ENCODE results near the gene PRICKLE4.
"Not testable (repeated sequence)": the region's sequence is repeated elsewhere in the genome, so short reads cannot be mapped to it uniquely, and the experiment has no call there.

The PRICKLE4 gene

DNA sequence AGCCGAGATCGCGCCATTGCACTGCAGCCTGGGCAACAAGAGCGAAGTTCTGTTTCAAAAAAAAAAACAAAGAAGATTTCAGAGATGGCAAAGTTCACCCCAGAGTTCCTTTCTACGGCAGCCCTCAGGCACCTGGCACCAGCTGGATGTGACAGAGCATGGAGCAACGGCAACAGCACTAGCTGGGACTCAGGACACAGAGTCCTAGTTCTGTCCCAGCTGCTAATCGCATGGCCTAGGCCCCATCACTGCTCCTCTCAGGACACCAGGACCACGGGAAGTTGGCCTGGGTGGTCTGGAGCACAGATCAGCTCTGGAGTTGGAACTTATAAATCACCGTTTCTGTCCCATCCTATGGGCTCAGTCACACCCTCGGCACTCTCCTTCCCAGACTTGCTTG, 34.5 kb upstream of the PRICKLE4 start:
- no peak for DNase-seq

DNA sequence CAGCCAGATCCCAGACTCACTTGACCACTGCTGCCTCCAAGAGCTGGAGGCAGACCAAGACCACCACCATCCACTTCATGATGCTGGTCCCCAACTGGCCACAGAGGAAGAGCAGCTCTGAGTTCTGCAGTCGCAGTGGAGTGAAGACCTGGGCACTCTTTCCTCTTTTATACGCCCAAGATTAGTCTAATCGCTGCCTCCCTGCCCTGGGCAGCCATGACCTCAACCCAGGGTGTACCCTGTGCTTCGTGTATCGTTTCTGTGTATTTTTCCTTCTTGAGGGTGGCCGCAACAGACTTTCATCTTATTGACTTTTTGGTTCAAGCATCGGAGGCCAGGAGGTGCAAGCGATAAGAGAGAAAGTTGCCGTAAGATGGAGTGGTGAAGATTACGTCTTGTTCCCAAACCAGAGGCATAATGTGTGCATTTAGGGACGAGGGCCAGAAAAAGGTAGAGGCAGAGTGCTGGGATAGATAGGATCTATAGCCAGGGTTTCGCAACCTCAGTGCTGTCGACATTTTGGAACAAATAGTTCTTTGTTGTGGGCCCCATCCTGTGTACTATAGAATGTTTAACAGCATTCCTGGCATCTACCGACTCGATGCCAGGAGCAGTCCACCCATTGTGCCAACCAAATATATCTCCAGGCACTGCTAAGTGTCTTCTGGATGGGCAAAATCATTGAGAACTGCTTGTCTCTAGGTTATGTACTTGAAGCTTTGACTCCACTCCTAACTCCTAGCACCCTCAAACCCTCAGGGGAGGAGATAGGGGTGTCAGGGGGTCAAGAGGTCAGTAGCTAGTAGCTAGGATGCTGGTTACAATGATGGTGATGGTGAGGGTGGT, 33.1 kb upstream of the PRICKLE4 start, which contains the start of gene PGC:
TSS of gene PGC (minus strand) at position 142 of the 846 bp plus-strand sequence. CDS start at position 79, 63 bp downstream.
- no peak for DNase-seq

DNA sequence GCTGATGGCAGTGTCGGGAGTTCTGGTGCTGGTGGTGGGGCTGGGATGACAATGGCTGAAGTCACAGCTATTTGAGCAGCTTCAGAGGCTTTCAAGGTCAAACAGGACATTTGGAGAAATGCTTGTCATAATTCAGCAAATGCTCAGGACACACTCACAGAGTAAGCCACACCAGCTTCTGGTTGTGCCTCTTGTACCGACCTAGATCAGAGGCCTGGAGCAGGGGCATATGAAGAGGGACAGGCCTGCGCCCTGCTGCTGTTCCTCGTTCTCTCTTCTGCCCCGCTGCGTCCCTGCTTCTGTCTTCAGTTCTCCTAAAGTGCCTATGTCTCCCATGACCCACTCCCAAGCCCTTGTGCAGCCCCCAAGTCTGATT, 32.5 kb upstream of the PRICKLE4 start:
- DNase-seq: no peak

DNA sequence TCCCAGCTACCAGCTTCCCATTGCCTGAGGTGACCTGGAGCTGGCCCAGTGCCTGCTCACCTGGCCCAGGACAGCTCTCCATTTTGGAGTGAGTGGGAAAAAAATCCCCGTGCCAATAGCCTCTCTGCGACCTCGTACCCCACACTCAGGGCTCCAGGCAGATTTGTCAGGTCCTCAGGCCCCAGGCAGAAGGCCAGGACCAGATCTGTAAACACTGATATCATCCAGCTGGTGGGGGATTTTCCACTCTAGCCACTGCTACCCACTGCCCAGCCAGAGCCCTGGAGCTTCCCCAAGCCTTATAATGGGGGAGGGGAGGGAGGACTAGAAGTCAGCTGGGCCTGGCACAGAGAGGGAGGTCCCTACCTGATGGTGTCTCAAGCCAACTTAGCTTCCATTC, 32.0 kb upstream of the PRICKLE4 start:
- DNase-seq: no peak

DNA sequence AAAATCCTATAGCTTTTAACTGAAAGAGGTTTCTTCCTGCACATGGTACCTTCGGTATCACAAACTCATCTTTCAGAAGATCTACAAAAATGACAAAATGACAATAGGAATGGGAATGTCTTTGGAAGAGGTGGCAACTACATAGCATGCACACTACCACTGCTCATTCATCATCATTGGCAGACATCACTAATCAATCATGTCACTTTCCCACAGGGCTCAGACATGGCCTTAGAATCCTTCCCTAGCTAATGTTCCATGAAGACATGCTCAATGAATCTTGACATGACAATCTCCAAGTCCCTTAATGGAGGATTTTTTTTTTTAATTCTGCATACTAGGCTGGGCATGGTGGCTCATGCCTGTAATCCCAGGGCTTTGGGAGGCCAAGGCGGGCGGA, 30.2 kb upstream of the PRICKLE4 start:
- no peak for DNase-seq

DNA sequence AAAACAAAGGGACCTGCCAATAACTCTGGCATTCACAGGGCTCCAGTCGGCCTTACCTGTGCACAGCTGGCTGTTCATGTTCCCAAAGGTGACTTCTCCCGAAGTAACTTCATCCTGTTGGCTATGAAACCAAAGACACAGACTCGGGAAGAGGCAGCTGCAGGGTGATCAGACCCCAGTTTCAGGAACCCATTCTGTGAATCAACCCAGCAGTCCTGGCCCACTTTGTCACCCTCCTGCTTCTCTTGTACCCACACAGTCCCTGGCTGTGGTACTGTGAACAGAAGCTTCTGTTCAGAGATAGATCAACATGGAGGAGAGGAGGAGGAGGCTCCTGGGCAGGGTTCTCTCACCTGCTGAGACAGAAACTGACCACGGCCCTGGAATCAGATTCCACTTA, 24.7 kb upstream of the PRICKLE4 start:
- no peak for DNase-seq

DNA sequence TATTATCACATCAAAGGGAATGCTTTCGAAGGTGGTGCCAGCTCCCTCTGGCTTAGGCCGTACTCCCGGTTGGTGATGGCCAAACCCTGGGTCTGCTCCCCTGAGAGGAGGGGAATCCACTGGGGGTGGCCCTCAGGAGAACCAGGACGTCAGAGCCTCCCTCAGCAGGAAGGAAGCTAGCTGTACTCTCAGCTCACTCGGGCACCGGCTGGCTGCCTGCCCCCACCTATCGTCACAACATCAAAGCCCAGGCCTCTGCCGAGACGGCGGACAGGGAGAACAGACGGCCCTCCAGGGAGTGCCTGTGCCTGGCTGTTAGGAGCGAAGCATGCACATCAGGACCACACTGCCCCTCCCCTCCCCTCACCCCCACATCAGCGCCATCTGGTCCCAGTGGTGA, 24.2 kb upstream of the PRICKLE4 start:
- no peak for DNase-seq

DNA sequence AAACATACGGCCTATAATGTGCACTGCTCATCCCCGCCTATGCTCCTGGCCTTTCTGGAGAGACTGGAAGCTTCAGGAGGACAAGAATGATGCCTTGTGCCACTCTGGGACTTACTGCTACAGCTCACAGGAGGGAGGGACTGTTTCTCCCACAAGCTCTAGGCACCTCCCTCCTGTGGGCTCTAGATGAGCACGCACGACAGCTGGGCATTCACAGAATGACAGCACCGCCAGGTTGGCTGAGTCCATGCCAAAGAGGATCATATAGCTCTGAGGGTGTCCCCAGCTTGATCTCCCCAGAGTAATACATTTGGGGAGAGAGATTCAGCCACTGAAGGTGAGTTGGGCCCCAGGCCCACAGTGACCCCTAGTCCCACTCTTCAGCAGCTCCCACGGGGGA, 23.3 kb upstream of the PRICKLE4 start:
- no peak for DNase-seq

DNA sequence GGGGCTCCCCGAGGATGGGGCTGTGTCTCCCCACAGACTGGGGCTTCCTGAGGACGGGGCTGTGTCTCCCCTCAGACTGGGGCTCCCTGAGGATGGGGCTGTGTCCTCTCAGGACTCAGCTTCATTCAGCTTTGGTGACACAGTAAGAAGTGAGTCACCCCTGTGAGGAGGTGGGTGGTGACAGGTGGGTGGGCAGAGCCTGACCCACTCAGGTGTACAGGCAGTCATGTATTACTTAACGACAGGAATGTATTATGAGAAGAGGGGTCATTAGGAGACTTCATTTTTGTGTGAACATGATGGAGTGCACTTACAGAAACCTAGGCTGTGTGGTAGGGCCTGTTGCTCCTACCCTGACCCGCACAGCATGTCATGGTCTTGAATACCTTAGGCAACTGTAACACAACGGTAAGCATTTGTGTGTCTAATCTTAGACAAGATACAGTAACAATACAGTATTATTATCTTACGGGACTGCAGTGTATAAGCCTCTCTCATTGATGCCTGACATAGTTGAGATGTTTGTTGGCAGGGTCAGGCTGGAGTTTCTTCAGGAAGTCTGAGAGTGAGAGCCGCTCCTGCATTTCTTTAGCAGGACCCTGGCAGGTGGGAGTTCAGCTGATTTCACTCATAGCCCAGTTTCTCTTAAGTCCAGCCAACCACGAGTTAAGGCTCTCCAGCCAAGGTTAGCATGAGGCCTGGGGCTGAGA, 22.5 kb upstream of the PRICKLE4 start:
- no peak for DNase-seq

DNA sequence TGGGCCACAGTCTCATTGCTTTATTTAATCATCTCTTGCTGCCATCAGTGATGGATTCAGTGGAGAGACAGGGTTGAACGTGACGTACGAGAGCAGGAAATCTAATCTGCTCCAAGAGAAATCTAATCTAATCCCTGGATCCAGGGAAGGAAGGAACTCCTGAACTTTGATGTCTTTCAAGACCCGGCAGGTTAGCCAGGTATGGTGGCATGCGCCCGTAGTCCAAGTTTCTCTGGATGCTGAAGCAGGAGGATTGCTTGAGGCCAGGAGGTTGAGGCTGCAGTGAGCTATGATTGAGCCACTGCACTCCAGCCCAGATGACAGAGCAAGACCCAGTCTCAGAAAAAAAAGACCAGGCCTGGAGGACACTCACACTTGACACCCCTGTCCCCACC, 21.9 kb upstream of the PRICKLE4 start:
- DNase-seq: no peak

DNA sequence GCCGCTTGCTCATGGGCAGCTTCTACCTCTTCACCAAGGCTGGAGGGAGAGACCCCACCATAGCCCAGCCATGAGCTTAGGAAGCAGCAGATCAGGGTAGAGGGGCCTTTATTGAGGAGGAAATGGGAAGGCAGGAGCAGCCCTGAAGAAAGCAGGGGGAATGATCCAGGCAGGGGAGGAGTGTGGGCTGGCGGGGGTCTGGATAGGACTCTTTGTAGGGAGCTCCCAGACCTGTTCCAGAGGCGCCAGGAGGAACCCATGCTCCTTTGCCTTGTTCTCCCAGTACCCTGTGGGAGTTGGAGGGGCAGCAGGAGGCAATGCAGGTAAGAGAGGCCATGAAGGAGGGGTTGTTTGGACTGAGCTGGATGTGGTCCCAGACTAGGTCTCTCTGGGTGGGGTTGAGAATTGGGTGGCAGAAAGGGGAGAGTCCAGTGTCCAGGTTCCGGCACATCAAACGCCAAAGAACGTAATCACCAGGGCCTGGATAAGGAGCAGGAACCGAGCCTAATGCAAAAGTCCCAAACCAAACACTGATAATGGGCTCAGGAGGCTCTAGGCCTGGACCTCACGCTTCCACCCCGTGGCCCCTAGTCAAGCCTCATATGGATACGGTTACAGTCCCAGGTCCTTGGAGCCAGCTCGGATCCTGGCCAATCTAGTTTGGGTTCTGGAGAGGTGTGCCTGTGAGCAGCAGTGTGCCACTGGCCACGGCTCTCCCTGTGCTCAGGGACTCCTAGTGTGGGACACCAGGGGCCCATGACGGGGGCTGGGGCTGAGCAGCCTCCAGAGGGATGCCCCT, 21.3 kb upstream of the PRICKLE4 start:
- no peak for DNase-seq

DNA sequence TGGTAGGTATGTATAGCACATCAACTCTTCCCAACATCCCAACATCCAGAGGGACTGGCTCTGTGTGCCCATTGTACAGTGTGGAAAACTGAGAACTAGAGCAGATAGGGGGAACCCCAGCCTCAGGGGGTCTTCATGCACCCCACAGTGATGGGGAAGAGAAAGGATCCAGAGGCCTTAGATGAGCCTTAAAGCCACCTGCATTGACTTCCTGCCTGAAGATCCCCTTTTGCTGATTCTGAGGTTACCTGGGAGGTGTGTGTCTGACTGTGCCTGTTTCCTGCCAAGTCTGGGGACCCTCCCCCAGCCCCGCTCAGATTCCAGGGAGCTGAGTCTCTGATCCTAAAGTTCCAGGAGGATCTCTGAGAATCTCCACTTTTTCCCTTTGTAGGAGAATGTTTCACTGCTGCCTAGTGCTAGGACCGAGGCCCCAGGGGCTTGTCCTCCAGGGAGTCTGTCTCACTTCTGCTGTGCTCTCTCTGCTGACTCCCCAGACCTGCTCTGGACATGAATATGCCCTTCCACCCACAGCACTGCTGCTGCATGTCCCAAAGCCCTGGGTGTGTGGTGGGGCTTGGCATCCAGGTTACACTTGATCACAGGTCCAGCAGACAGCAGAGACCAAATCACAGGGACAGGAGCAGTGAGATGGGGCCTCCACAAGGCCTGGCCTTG, 20.5 kb upstream of the PRICKLE4 start:
- no peak for DNase-seq

DNA sequence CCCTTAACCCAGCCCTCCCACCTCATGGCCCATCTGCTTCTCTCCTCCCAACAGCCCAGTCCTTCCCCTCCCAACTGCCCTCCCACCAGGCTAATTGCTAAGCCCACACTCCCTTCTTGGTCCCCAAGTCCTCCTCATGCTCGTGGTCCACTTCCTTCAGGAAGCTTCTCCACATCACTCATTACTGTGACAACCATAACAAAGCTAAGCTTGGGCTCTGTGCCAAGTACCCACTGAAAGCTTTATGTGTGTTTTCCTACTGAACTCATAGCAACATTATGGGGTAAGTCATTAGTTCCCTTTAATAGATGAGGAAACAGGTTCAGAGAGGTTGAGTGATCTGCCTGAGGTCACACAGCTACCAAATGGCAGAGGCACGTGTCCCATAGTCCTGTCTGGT, 17.1 kb upstream of the PRICKLE4 start:
- DNase-seq: peak; percentile 83

DNA sequence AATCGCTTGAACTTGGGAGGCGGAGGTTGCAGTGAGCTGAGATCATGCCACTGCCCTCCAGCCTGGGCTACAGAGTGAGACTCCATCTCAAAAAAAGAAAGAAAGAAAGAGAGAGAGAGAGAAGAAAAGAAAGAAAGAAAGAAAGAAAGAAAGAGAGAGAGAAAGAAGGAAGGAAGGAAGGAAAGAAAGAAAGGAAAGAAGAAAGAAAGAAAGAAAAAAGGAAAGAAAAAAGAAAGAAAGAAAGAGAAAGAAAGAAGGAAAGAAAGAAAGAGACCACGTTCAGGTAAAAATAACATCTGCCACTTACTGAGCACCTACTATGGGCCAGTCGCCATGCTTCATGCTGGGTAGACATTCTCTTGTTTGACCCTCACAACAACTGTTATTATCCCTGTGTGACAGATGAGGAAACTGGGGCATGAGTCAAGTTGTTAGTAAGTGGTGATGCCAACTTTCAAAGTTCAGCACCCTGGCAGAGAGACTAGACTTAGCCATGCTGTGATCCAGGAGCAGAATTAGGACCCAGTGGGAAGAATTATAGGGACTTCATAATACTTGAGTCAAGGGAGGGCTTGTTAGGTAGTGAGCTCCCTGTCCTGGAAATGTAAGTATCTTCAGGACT, 14.4 kb upstream of the PRICKLE4 start:
- DNase-seq: not testable (repeated sequence)

DNA sequence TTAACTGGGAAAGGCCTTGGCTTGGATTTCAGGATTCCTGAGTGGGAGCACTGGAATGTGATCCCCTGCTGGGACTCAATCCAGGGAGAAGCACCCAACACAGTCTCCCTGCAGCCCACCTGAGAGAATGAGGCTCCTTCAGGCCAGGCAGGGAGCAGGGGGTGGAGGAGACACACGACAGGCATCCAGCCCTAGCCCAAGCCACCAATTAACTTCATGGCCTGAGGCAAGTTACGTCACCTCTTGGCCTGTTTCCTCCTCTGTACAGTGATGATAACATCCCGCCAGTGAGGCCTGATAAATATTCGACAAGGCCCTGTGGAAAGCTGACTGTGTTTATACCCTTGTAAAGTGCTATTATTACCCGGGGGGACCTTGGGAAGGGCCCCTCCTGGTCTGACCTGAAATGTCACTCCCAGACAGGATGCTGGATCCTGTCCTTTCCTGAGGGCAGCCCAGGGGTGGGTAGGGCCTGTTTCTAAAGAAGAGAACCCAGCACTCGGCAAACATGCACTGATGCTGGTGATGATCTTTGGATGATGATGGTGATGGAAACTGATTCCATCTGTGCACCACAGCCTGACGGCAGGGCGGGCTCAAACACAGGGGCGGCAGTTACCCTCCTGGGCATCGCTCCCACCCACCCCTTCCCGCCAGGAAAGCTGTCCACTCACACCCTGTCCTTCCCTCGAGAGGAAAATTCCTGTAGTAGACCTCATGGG, 13.3 kb upstream of the PRICKLE4 start:
- DNase-seq: peak; percentile 89

DNA sequence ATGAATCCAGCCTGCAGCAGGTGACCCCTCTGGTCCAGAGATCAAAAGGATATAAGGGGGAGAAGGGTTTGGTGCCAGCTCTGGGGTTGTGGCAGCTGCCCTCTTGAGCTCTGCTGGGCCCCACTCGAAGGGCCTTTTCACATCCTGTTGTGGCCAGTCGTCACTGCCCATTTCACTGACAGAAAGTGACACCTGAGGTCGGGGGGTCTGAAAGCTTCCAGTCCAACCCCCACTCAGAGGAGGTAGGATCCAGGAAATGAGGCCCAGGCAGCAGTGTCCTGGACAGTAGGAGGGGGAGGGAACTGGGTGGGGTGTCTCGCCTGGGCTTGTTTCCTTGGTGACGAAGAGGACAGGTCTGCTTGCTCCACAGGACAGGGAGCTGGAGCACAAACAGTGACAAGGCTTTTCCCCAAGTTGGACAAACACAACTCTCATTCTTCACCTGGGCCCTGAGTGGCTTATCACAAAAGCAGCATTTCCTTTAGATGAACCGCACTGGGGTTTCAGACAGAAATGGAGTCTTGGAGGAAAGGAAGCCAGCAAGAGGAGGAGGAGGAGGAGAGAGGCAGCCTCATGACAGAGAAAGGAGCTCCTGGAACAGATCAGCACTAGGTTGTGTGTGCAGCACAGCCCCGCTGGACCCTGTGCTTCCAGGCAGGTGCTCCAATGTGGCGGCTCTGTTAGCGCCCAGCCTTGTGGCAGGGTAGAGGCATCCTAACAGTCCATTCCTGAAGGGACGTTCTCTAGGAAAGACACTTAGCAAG, 11.9 kb upstream of the PRICKLE4 start:
- DNase-seq: peak; percentile 39

DNA sequence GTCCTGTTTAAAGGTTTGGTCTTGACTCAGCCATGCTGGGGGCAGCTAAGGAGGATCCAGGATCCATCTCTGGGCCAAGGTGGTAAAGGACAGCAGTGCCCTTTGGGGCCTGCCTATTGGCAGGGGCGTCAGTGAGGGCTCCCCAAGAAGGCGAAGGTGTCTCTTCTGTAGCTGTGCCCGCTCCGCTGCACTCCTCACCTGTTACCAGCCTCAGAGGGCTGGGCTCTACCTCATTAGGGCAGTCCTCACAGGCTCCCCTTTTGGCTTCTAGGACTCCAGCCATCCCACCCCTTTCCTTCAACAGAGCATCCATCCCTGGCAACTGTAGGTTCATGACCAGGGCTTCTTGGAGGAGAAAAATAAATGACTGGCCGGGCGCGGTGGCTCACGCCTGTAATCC, 11.2 kb upstream of the PRICKLE4 start:
- DNase-seq: no peak

DNA sequence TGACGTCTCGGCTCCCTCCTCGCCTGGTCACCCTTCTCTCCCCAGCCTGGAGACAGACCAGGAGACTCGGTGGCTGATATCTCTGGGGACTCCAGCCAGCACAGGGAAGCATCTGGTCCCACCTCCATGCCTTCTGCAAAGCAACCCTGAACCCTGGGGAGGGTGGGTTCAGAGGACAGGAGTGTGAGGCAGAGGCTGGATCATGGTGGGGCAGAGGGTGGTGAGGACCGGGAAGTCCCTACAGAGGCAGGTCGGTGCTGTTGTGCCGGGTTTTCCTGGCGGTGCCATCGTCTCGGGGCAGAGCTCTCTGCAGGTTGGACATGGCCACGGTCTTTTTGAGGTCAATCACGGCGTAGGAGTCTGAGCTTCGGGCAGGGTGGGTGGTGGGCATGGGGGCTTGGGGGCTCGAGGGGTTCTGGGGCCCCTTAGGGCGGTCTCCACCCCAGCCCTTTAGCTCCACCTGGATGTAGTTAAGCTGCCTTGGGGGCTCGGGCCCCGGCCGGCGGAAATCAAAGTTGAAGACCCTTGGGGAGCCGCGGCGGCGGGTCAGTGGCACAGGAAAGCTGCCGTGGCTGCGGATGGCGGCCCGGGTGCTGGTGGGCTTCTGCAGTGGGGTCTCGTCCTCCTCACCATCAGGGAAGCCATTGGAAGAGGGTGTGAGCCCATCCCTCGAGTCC, 10.1 kb upstream of the PRICKLE4 start:
- no peak for DNase-seq

DNA sequence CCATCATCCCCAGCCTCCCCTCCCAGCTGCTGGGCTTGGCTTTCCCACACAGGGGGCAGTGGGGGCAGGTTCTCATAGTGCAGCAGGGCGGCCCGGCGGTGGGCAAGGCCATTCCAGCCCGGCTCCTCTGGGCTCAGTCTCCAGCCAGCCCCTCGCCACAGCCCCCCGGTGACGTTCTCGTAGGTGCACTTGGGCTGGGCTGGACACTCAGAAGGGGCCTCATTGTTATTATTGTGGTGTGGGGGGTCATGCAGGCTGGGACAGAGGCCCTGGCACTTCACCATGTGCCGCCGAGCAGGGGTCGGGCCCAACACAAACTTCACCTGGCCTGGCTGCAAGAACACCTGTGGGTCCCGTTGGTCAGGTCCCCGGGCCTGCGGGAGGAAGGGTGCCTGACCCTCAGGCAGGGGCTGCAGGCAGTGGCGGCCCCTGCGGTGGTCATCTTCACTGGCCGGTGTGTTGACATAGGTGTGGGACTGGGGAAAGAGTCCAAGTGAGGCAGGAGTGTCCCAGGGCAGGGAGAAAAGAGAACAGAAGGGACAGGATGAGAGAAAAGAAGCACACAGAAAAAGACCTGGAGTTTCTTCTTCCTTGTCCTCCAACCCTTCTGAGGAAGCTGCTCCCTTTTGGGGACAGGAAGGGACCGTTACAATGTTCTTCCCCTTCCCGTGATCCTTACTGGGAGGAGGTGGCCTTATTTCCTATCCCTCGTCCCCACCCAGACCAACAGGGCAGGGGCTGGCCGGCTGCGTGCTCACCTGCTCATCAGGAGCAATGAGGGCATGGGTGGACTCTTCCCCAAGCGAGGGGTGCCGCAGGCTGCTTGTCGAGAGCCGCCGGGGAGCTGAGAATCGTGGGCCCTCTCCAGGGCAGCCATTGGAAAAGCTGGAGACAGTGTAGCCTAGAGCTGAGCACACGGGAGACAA, 9.3 kb upstream of the PRICKLE4 start:
- DNase-seq: no peak
